Skeletal muscle satellite cell (primary cell): ENCODE results near the gene THRB. TPM values are rescaled to one million over a fixed set of nuclear protein-coding genes. Genes with fewer than 3 reads are reported as not detected.

ENCODE experiments used
- H3K27me3 ChIP-seq: 2 replicates; pipeline ENCODE4 v1.7.0; 2013; ENCODE audit warnings: low read length; ENCODE audit not compliant: control insufficient read depth, insufficient read depth
- H3K36me3 ChIP-seq: 2 replicates; pipeline ENCODE4 v1.7.0; 2013; ENCODE audit warnings: mild to moderate bottlenecking, control low read depth, low read length; ENCODE audit not compliant: insufficient read depth
- H3K4me1 ChIP-seq: 2 replicates; pipeline ENCODE4 v1.7.0; 2013; ENCODE audit warnings: low read length; ENCODE audit not compliant: control insufficient read depth, insufficient read depth
- H3K4me2 ChIP-seq: 2 replicates; pipeline ENCODE4 v1.7.0; 2013; ENCODE audit warnings: mild to moderate bottlenecking, low read length
- H3K4me3 ChIP-seq: 2 replicates; pipeline ENCODE4 v1.7.0; 2013; ENCODE audit warnings: low read length
- H3K9ac ChIP-seq: 2 replicates; pipeline ENCODE4 v1.7.0; 2013; ENCODE audit warnings: mild to moderate bottlenecking, low read depth, low read length, moderate library complexity
- H3K9me3 ChIP-seq: replicated peaks from 2 replicates; pipeline ENCODE4 v1.7.0; 2013; ENCODE audit warnings: mild to moderate bottlenecking, control low read depth, low read length
- total RNA-seq: library from RNA; depleted of rRNA; stranded (reverse); fragments of >200 nt; gene quantifications from 2 replicates; pipeline ENCODE4 v1.2.3, GENCODE V29; 2012; rRNA removed

THRB gene
- total RNA-seq, result 1.1 and 3.0 TPM in 2 replicates

DNA sequence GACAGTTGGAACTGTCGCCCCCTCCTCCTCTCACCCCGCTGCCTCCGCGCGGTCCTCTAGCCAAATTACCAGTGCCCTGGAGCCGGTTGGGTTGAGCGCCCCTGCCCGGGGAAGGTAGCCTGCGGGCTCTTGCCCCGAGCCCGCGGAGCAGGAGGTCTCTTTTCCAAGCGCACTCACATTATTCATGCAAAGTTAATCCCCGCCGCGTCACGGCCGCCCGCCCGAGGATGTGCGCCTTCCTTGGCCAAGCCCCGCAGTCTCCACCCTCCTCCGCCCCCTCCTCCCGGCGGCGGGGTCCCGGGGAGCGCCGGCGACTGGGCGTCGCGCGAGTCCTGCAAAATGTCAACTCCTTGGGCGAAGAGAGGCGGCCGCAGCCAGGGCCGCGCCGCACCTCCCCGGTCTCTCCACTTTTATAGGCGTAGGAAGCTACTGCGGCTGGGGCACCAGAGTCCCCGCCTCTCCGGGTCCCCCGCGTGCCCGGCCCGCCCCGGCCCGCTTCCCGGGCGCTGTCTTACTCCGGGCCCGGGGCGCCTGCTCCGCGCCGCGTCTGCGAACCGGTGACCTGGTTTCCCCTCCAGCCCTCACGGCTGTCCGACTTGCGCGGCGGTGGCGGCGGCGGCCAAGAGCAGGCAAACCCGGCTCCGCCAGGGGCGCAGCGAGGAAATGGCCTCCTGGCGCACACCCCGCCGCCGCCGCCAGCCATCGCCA, at the start of gene THRB:
Gene THRB (minus strand): TSS at position 233 of the 708 bp plus-strand sequence.
- Histone ChIP-seq H3K4me3 (peak within 1 kb of the TSS; percentile 92), H3K9ac (peak within 1 kb of the TSS; percentile 77), H3K4me2 (peak within 1 kb of the TSS; percentile 99), H3K9me3 (no peaks in the 10 kb centered on the region), H3K4me1 (peaks cover 24% of the 10 kb centered on the region), H3K27me3 (no peaks in the 10 kb centered on the region), H3K36me3 (no peaks in the 10 kb centered on the region)

DNA sequence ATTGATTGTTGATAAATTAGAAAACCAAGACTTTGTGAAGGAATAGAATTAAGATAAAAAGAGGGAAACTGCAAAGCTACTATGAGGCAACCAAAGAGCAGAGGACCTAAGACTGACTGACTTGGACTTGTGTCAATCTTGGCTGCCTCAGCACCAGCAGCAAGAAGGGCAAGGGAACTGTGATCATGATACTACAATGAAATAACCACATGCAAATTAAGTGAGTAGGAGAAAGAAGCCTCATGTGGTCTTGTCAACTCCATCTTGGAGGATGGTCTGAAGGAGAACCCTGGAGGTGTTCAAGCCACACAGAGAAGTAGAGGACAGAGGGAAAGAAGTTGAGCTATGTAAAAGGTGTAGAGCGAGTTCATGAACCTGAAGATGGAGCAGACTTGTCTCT, 47.3 kb upstream of the THRB start:
- no peak overlapping the region for H3K4me3 ChIP-seq
- H3K9ac ChIP-seq, result no peak overlapping the region
- no peaks in the 10 kb centered on the region for H3K36me3 ChIP-seq
- H3K27me3 ChIP-seq, result no peaks in the 10 kb centered on the region
- H3K4me1 ChIP-seq, result peaks cover 11% of the 10 kb centered on the region
- H3K4me2 ChIP-seq, result no peak overlapping the region
- H3K9me3 ChIP-seq, result no peaks in the 10 kb centered on the region

DNA sequence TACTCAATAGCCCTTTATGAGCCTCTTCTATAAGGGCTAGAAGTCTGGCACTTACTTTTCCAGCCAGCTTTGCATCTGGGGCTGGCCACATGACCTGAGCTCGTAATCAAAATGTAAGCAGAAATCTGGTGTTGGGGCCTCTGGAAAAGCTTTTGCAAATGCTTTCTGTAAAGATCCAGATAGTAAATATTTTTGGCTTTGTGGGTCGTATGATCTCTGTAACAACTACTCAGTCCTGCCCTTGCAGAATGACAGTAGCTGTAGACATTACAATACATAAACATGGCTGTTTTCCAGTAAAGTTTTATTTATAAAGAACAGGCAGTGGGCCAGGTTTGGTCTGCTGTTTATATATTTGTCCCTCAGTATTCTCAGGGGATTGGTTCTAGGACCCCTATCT, 46.2 kb upstream of the THRB start:
- H3K4me3 ChIP-seq, result no peak overlapping the region
- no peaks in the 10 kb centered on the region for H3K36me3 ChIP-seq
- no peaks in the 10 kb centered on the region for H3K27me3 ChIP-seq
- H3K4me1 ChIP-seq, result peaks cover 4% of the 10 kb centered on the region
- no peaks in the 10 kb centered on the region for H3K9me3 ChIP-seq
- no peak overlapping the region for H3K9ac ChIP-seq
- no peak overlapping the region for H3K4me2 ChIP-seq

DNA sequence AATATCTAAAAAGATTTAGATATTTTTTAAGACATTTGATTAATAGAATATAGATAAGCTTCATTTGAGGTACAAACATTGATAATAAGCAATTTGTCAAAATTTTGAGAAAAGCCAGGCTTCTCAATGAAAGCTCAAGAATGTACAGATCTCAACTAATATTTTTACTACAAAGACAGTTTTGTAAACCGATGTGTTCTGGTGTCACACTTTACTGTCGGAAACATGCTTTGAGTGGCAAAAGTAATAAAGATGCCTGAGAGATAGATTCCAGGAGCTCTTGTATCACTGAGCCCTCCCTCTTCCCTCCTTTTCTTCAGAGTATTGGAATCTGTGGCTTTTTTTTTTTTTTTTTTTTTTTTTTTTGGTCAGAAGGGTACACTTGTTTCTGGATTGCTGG, 45.0 kb upstream of the THRB start:
- H3K4me2 ChIP-seq, result no peak overlapping the region

GRCh38 chr3:24538891-24539290, 44.2 kb upstream of the THRB start:
- H3K36me3 ChIP-seq, result no peaks in the 10 kb centered on the region
- no peaks in the 10 kb centered on the region for H3K9me3 ChIP-seq
- H3K4me2 ChIP-seq, result no peak overlapping the region
- H3K27me3 ChIP-seq, result no peaks in the 10 kb centered on the region
- H3K9ac ChIP-seq, result no peak overlapping the region
- no peaks in the 10 kb centered on the region for H3K4me1 ChIP-seq
- no peak overlapping the region for H3K4me3 ChIP-seq

More for the DNA sequence above, 45.0 kb upstream of the THRB start:
- Histone ChIP-seq H3K9me3 (no peaks in the 10 kb centered on the region), H3K27me3 (no peaks in the 10 kb centered on the region), H3K4me3 (no peak overlapping the region), H3K36me3 (no peaks in the 10 kb centered on the region), H3K9ac (no peak overlapping the region), H3K4me1 (no peaks in the 10 kb centered on the region)

GRCh38 chr3:24533561-24534193, 39.0 kb upstream of the THRB start:
- Histone ChIP-seq H3K27me3 (no peaks in the 10 kb centered on the region), H3K4me1 (no peaks in the 10 kb centered on the region), H3K36me3 (no peaks in the 10 kb centered on the region), H3K4me2 (no peak overlapping the region), H3K9ac (no peak overlapping the region), H3K9me3 (no peaks in the 10 kb centered on the region), H3K4me3 (no peak overlapping the region)

GRCh38 chr3:24530471-24530870, 35.8 kb upstream of the THRB start:
- no peak overlapping the region for H3K4me2 ChIP-seq
- H3K9ac ChIP-seq, result no peak overlapping the region
- no peaks in the 10 kb centered on the region for H3K36me3 ChIP-seq
- H3K4me3 ChIP-seq, result no peak overlapping the region
- no peaks in the 10 kb centered on the region for H3K9me3 ChIP-seq
- H3K27me3 ChIP-seq, result no peaks in the 10 kb centered on the region
- no peaks in the 10 kb centered on the region for H3K4me1 ChIP-seq

DNA sequence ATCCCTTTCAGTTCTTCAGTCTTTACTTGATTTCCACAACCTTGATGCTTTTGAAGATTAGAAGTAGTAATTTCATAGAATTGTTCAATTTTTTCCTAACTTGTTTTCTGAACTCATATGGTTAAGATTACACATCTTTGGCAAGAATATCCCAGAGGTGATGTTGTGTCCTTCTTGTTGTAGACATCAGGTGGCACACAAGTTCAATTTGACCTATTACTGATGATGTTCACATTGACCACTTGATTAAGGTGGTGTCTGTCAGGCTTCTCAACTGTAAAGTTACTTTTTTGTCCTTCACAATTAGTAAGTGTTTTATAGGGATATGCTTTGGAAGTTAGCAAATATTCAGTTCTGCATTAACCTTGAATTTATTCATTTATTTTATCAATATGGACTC, 34.6 kb upstream of the THRB start:
- Histone ChIP-seq H3K36me3 (no peaks in the 10 kb centered on the region), H3K4me2 (no peak overlapping the region), H3K9me3 (no peaks in the 10 kb centered on the region), H3K4me3 (no peak overlapping the region), H3K4me1 (peaks cover 4% of the 10 kb centered on the region), H3K27me3 (no peaks in the 10 kb centered on the region), H3K9ac (no peak overlapping the region)

- H3K36me3 ChIP-seq, result no peaks in the 10 kb centered on the region
- H3K27me3 ChIP-seq, result no peaks in the 10 kb centered on the region
- H3K4me1 ChIP-seq, result peaks cover 10% of the 10 kb centered on the region
- no peaks in the 10 kb centered on the region for H3K9me3 ChIP-seq
- no peak overlapping the region for H3K4me3 ChIP-seq
- no peak overlapping the region for H3K9ac ChIP-seq
- no peak overlapping the region for H3K4me2 ChIP-seq
Measured at GRCh38 chr3:24526640-24527212, 32.1 kb upstream of the THRB start.

DNA sequence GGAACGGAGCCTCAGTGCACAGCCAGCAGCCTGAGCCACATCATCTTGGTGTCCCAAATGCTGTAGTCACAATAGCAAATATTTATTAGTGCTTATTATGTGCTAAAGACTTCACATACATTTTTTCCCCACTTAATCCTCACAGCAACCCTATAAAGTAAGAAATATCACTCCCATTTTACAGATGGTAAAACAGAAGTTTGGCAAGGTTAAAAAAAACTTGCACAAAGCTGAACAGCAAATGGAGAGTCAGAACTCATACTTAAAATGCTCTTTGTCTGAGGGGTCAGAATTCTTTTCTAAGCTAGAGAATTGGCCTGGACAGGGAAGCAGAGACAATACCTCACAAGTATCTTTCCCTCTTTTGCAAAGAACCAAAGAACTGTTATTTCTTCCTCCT, 30.9 kb upstream of the THRB start:
- H3K36me3 ChIP-seq, result no peaks in the 10 kb centered on the region
- H3K4me3 ChIP-seq, result no peak overlapping the region
- peaks cover 16% of the 10 kb centered on the region for H3K4me1 ChIP-seq
- H3K27me3 ChIP-seq, result no peaks in the 10 kb centered on the region
- no peak overlapping the region for H3K4me2 ChIP-seq
- H3K9ac ChIP-seq, result no peak overlapping the region
- no peaks in the 10 kb centered on the region for H3K9me3 ChIP-seq

GRCh38 chr3:24525022-24525421, 30.4 kb upstream of the THRB start:
- Histone ChIP-seq H3K4me1 (peaks cover 16% of the 10 kb centered on the region), H3K9ac (no peak overlapping the region), H3K27me3 (peaks cover 4% of the 10 kb centered on the region), H3K4me3 (no peak overlapping the region), H3K9me3 (no peaks in the 10 kb centered on the region), H3K4me2 (no peak overlapping the region), H3K36me3 (no peaks in the 10 kb centered on the region)
